Sigmoid colon (tissue), 4 donors: ENCODE data around the gene RCCD1.

ENCODE experiments used
- CTCF ChIP-seq, 4 experiments: fragments of 450-650 bp in 3 of 4; fragments of 200-600 bp in 1 of 4; IDR thresholded peaks; one replicate each; pipeline ENCODE4 v1.5.1; 2016 to 2019; ENCODE audit warnings: antibody characterized with exemption in 4 of 4, mild to moderate bottlenecking in 3 of 4, moderate library complexity in 2 of 4
- EP300 ChIP-seq, 4 donors: sonication (generic); formaldehyde crosslinking; IDR thresholded peaks; one replicate each; pipeline ENCODE4 v1.6.1; 2017; ENCODE audit warnings: antibody characterized with exemption in 4 of 4
- POLR2A ChIP-seq, 2 donors: fragments of 450-650 bp; IDR thresholded peaks; one replicate each; pipeline ENCODE4 v1.6.1; 2016; ENCODE audit warnings: antibody characterized with exemption in 2 of 2, mild to moderate bottlenecking in 2 of 2, moderate library complexity in 2 of 2
- POLR2AphosphoS5 ChIP-seq, 4 donors: sonication (generic); formaldehyde crosslinking; IDR thresholded peaks; one replicate each; pipeline ENCODE4 v1.6.1; 2017; ENCODE audit warnings: antibody characterized with exemption in 4 of 4

- TF ChIP-seq CTCF (IDR thresholded peaks at IDR 0.05) = no peak
- TF ChIP-seq EP300 (IDR thresholded peaks at IDR 0.05) = no peak
- no peak for TF ChIP-seq POLR2AphosphoS5 (IDR thresholded peaks at IDR 0.05)
- no peak for TF ChIP-seq POLR2A (IDR thresholded peaks at IDR 0.05)
Observed at GRCh38 chr15:90968434-90968833, 13.8 kb downstream of the RCCD1 start.
